BE2C (cell line): ENCODE measurements around the gene PAQR7. TPM values are rescaled to one million over a fixed set of nuclear protein-coding genes. Genes with fewer than 3 reads are reported as not detected.

Experiments used
- DNase-seq: peaks from one replicate; pipeline ENCODE4 v3.0.0-alpha.2; 2020
- H3K27me3 ChIP-seq: fragments of 250-450 bp; sonication (Bioruptor Pico); 2 replicates; pipeline ENCODE4 v1.5.1; 2020; ENCODE audit warnings: mild to moderate bottlenecking
- H3K36me3 ChIP-seq: fragments of 250-450 bp; sonication (Bioruptor Pico); 2 replicates; pipeline ENCODE4 v1.5.1; 2020; ENCODE audit warnings: mild to moderate bottlenecking
- H3K4me1 ChIP-seq: fragments of 250-450 bp; sonication (Bioruptor Pico); 2 replicates; pipeline ENCODE4 v1.5.1; 2020
- H3K4me3 ChIP-seq: 2 replicates; pipeline ENCODE4 v1.5.1; 2011; ENCODE audit warnings: low read depth, low read length
- H3K9me3 ChIP-seq: fragments of 250-450 bp; sonication (Bioruptor Pico); 2 replicates; pipeline ENCODE4 v1.5.1; 2020
- CTCF ChIP-seq: IDR thresholded peaks from 2 replicates; pipeline ENCODE4 v1.5.1; 2012; ENCODE audit warnings: mild to moderate bottlenecking, low read depth, low read length
- polyA plus RNA-seq: library from polyadenylated mRNA; unstranded; fragments of >200 nt; gene quantifications from one replicate; pipeline ENCODE4 v1.2.1, GENCODE V29; 2012; ENCODE audit warnings: low read depth, missing spikeins; ENCODE audit not compliant: insufficient read length, insufficient read depth

PAQR7 gene, protein sequence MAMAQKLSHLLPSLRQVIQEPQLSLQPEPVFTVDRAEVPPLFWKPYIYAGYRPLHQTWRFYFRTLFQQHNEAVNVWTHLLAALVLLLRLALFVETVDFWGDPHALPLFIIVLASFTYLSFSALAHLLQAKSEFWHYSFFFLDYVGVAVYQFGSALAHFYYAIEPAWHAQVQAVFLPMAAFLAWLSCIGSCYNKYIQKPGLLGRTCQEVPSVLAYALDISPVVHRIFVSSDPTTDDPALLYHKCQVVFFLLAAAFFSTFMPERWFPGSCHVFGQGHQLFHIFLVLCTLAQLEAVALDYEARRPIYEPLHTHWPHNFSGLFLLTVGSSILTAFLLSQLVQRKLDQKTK
- polyA plus RNA-seq = 3.8 TPM

GRCh38 chr1:25875154-25875855 is at the start of gene PAQR7:
TSS of gene PAQR7 (minus strand) at chr1:25875708. CDS start at chr1:25863839, 11,869 bp downstream.
- H3K4me1 ChIP-seq = no peaks in the 10 kb centered on the region
- peak; percentile 70 for DNase-seq
- TF ChIP-seq CTCF = no peak
- no peaks in the 10 kb centered on the region for H3K27me3 ChIP-seq
- no peaks in the 10 kb centered on the region for H3K36me3 ChIP-seq
- peak within 1 kb of the TSS; percentile 43 for H3K4me3 ChIP-seq
- H3K9me3 ChIP-seq = no peaks in the 10 kb centered on the region

GRCh38 chr1:25924454-25924853 is 48.9 kb upstream of the PAQR7 start:
- H3K36me3 ChIP-seq = no peaks in the 10 kb centered on the region
- no peaks in the 10 kb centered on the region for H3K27me3 ChIP-seq
- no peaks in the 10 kb centered on the region for H3K9me3 ChIP-seq
- H3K4me1 ChIP-seq = peaks cover 11% of the 10 kb centered on the region
- H3K4me3 ChIP-seq = no peak overlapping the region
- no peak for DNase-seq
- TF ChIP-seq CTCF = no peak

GRCh38 chr1:25922971-25923552 is 47.6 kb upstream of the PAQR7 start:
- Histone ChIP-seq H3K36me3 (no peaks in the 10 kb centered on the region), H3K4me3 (peak overlapping the region; percentile 53), H3K9me3 (no peaks in the 10 kb centered on the region), H3K4me1 (peaks cover 7% of the 10 kb centered on the region), H3K27me3 (no peaks in the 10 kb centered on the region)
- peak; percentile 35 for DNase-seq
- no peak for TF ChIP-seq CTCF

DNA sequence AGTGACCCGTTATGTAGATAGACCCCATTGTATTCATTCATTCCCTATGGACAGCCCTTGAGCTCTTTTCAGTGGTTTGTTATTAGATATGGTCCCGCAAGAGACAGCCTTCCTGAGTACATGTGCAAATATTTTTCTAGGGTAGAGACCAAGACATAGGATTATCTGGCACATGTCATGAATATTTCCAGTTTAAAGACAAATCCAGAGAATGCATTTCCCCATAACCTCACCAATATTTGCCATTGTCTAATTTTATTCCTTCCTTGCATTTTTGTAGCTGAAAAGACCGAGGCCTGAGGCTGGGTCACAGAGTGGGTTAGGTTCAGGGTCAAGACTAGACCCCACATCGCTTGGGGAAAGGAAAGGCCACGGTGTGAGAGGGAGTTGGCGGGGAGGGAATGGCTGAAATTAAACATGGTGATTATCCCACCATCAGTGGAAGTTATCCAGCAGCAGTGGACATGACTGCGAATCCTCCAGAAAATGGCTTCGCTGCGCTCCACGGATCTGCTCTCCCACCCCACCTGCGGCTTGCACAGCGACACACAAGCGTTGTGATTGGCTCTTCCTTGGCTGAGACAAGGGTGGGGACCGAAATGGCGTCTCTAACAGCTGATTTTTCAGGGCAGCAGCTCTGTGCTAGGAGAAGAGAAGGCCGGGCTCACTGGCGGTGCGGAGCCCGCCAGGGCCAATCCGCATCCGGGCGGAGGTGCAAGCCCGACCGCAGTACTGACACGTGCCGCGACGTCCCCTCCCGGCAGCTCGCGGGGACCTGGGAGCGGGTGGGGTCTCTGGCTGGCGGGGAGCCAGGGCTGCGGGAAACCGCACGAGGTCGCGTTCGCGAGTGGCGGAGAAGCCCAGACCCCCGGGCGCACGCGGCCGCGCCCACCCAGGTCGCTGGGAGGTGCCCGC is 46.8 kb upstream of the PAQR7 start:
- Histone ChIP-seq H3K9me3 (no peaks in the 10 kb centered on the region), H3K4me3 (peak overlapping the region; percentile 53), H3K27me3 (no peaks in the 10 kb centered on the region), H3K36me3 (no peaks in the 10 kb centered on the region), H3K4me1 (peaks cover 4% of the 10 kb centered on the region)
- TF ChIP-seq CTCF = no peak
- DNase-seq = peak; percentile 63

DNA sequence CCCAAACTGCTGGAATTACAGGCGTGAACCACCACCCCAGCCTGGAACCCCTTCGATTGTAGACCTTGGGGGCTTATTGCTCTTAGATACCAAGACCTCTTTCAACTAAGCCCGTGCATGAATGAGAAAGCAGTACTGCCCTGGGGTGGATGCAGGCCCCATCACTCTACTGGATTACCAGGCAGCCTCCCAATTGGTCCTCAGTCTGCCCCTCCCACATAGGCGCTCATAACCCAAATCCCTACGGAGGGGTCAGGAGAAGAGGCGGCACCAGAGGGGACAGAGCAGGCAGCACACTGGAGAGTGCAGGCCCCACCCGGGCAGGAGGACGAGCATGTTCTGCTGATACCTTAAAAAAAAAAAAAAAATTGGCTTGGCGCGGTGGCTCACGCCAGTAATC is 43.1 kb upstream of the PAQR7 start:
- no peak for DNase-seq
- H3K27me3 ChIP-seq = no peaks in the 10 kb centered on the region
- TF ChIP-seq CTCF = no peak
- no peaks in the 10 kb centered on the region for H3K9me3 ChIP-seq
- H3K4me1 ChIP-seq = peaks cover 4% of the 10 kb centered on the region
- no peaks in the 10 kb centered on the region for H3K36me3 ChIP-seq
- no peak overlapping the region for H3K4me3 ChIP-seq
